Measurements from ENCODE around the gene VSIG10L2.

- TF ChIP-seq GATA2 (IDR thresholded peaks at IDR 0.05; ENCODE audit: low read depth, low read length) (no peak), GATA3 (IDR thresholded peaks at IDR 0.05; ENCODE audit: low read depth, low read length) (no peak)
Observed at GRCh38 chr11:125950178-125950490, 4.3 kb downstream of the VSIG10L2 start.

All from SH-SY5Y (cell line).